CD14-positive monocyte (primary cell): ENCODE results near the gene SYTL4. TPM values are rescaled to one million over a fixed set of nuclear protein-coding genes. Genes with fewer than 3 reads are reported as not detected.
A peak's percentile ranks its signal among the peaks of the same experiment; 100 is the strongest.

Source experiments
- DNase-seq, 3 donors: peaks; one replicate each; pipeline ENCODE4 v3.0.0-alpha.2; 2011 to 2022
- H2AFZ ChIP-seq: 2 replicates; pipeline ENCODE4 v1.6.0; 2012; ENCODE audit warnings: mild to moderate bottlenecking, low read depth, low read length, inconsistent platforms; ENCODE audit not compliant: insufficient read depth, poor library complexity, severe bottlenecking
- H3K27ac ChIP-seq, 2 donors: 1 replicate in 1 of 2; 2 replicates in 1 of 2; pipeline ENCODE4 v1.5.1; 2012 to 2013; ENCODE audit warnings: low read length in 2 of 2, control low read depth in 1 of 2, inconsistent platforms in 1 of 2, low read depth in 1 of 2, mild to moderate bottlenecking in 1 of 2
- H3K27me3 ChIP-seq, 2 donors: one replicate each; pipeline versions ENCODE4 v1.6.0 to v1.6.1; 2011 to 2013; ENCODE audit warnings: low read length in 2 of 2; ENCODE audit not compliant: control insufficient read depth in 2 of 2, insufficient read depth in 2 of 2
- H3K36me3 ChIP-seq, 2 donors: replicated peaks in 1 of 2; 1 replicate in 1 of 2; 2 replicates in 1 of 2; pipeline versions ENCODE4 v1.5.1 to v1.6.1; 2012 to 2013; ENCODE audit warnings: low read length in 2 of 2, control low read depth in 1 of 2, inconsistent platforms in 1 of 2, mild to moderate bottlenecking in 1 of 2; ENCODE audit not compliant: insufficient read depth in 2 of 2, control insufficient read depth in 1 of 2
- H3K4me1 ChIP-seq, 2 donors: 1 replicate in 1 of 2; 2 replicates in 1 of 2; pipeline versions ENCODE4 v1.5.1 to v1.6.1; 2012 to 2013; ENCODE audit warnings: low read length in 2 of 2, control low read depth in 1 of 2, inconsistent platforms in 1 of 2, mild to moderate bottlenecking in 1 of 2, moderate library complexity in 1 of 2; ENCODE audit not compliant: insufficient read depth in 2 of 2, control insufficient read depth in 1 of 2
- H3K4me2 ChIP-seq: replicated peaks from 2 replicates; pipeline ENCODE3; 2012; ENCODE audit warnings: low read length, moderate library complexity, mild to moderate bottlenecking; ENCODE audit not compliant: poor library complexity, severe bottlenecking; ENCODE audit errors: extremely low read depth
- H3K4me3 ChIP-seq, 3 experiments: fragments of 200-600 bp in 1 of 3; sonication (generic) in 1 of 3; replicated peaks in 1 of 3; 1 replicate in 2 of 3; 2 replicates in 1 of 3; pipeline ENCODE4 v1.5.1; 2011 to 2013; ENCODE audit warnings: low read length in 3 of 3, mild to moderate bottlenecking in 3 of 3, control low read depth in 2 of 3, low read depth in 2 of 3, inconsistent platforms in 1 of 3, moderate library complexity in 1 of 3
- H3K79me2 ChIP-seq: 2 replicates; pipeline ENCODE4 v1.6.0; 2012; ENCODE audit warnings: mild to moderate bottlenecking, control low read depth, inconsistent platforms, low read length, moderate library complexity; ENCODE audit not compliant: insufficient read depth
- H3K9ac ChIP-seq: 2 replicates; pipeline ENCODE4 v1.6.0; 2017; ENCODE audit warnings: low read length, mild to moderate bottlenecking; ENCODE audit not compliant: insufficient read depth, poor library complexity, severe bottlenecking
- H3K9me3 ChIP-seq, 2 donors: replicated peaks in 1 of 2; 1 replicate in 1 of 2; 2 replicates in 1 of 2; pipeline versions ENCODE4 v1.5.1 to v1.6.1; 2012 to 2013; ENCODE audit warnings: low read length in 2 of 2, control low read depth in 1 of 2; ENCODE audit not compliant: control insufficient read depth in 1 of 2, insufficient read depth in 1 of 2
- H4K20me1 ChIP-seq: 2 replicates; pipeline ENCODE4 v1.6.0; 2012; ENCODE audit warnings: mild to moderate bottlenecking, low read length, control low read depth, moderate library complexity; ENCODE audit not compliant: insufficient read depth
- H3K27ac Mint-ChIP-seq, 7 donors: one replicate each; pipeline ENCODE4 v1.8.0; 2020; ENCODE audit warnings: mild to moderate bottlenecking in 7 of 7, mixed read lengths in 7 of 7, moderate library complexity in 6 of 7, inconsistent platforms in 2 of 7
- H3K27me3 Mint-ChIP-seq, 3 donors: one replicate each; pipeline ENCODE4 v1.8.0; 2021 to 2022; ENCODE audit warnings: low read depth in 3 of 3, mild to moderate bottlenecking in 3 of 3, mixed read lengths in 3 of 3, moderate library complexity in 3 of 3, inconsistent platforms in 1 of 3
- H3K36me3 Mint-ChIP-seq, 2 donors: one replicate each; pipeline ENCODE4 v1.8.0; 2020; ENCODE audit warnings: mixed read lengths in 2 of 2, inconsistent platforms in 1 of 2, mild to moderate bottlenecking in 1 of 2
- H3K4me1 Mint-ChIP-seq: one replicate; pipeline ENCODE4 v1.8.0; 2020; ENCODE audit warnings: mild to moderate bottlenecking, mixed read lengths
- H3K4me3 Mint-ChIP-seq, 2 donors: one replicate each; pipeline ENCODE4 v1.8.0; 2020; ENCODE audit warnings: mild to moderate bottlenecking in 2 of 2, mixed read lengths in 2 of 2, moderate library complexity in 1 of 2
- H3K9me3 Mint-ChIP-seq, 7 donors: one replicate each; pipeline ENCODE4 v1.8.0; 2020 to 2022; ENCODE audit warnings: mixed read lengths in 7 of 7, mild to moderate bottlenecking in 6 of 7, moderate library complexity in 6 of 7, inconsistent platforms in 2 of 7
- CTCF ChIP-seq: fragments of 200-600 bp; IDR thresholded peaks from one replicate; pipeline ENCODE4 v1.8.0; 2022; ENCODE audit warnings: antibody characterized with exemption, mild to moderate bottlenecking
- WGBS: methylation state at CpG from one replicate; pipeline ENCODE4 v1.1.5; 2013; ENCODE audit warnings: missing lambda C conversion rate; ENCODE audit not compliant: insufficient coverage; 5-methylcytosine and 5-hydroxymethylcytosine counted together
- intact Hi-C, 2 donors: fragments of 100-400 bp; cut with micrococcal nuclease; formaldehyde crosslinking; loops; one replicate each; pipeline versions ENCODE4 v1.15.0 to v1.15.1; 2023
- polyA plus RNA-seq, 3 donors: library from polyadenylated mRNA; depleted of rRNA in 1 of 3; unstranded in 2 of 3; stranded (reverse) in 1 of 3; fragments of 300-500 nt in 2 of 3; fragments of >200 nt in 1 of 3; fragmentation: Illumina TruSeq in 2 of 3; gene quantifications; 1 replicate in 2 of 3; 2 replicates in 1 of 3; pipeline ENCODE4 v1.2.3, GENCODE V29; 2012 to 2021

SYTL4 gene
- polyA plus RNA-seq, 3 donors, result 0.17 TPM; not detected in 2

- Histone ChIP-seq H3K9ac (no peak overlapping the region), H3K79me2 (no peaks in the 10 kb centered on the region), H3K9me3 (no peaks in the 10 kb centered on the region), H3K4me2 (no peak overlapping the region), H2AFZ (no peak overlapping the region), H3K27me3 (peaks cover 21 to 27% of the 10 kb centered on the region in 2 donors), H3K4me1 (peaks cover 0 to 3% of the 10 kb centered on the region in 2 donors), H3K27ac (no peak overlapping the region), H4K20me1 (no peaks in the 10 kb centered on the region), H3K4me3 (no peak overlapping the region), H3K36me3 (no peaks in the 10 kb centered on the region)
- H3K36me3 Mint-ChIP-seq, result no peaks in the 10 kb centered on the region
- WGBS, result 80% methylated on average over 1 of the region's 2 CpGs
- intact Hi-C loops, result no loop called here
- TF ChIP-seq CTCF, result no peak
- peaks cover 18 to 42% (median 20%) of the 10 kb centered on the region in 3 donors for H3K27me3 Mint-ChIP-seq
- H3K27ac Mint-ChIP-seq, result no peak overlapping the region
- H3K4me3 Mint-ChIP-seq, result peak overlapping the region in 1 of 2 donors; percentile 53
- H3K9me3 Mint-ChIP-seq, result peaks cover 0 to 2% (median 0%) of the 10 kb centered on the region in 7 donors
- peaks cover 7% of the 10 kb centered on the region for H3K4me1 Mint-ChIP-seq
- no peak for DNase-seq
Measured at GRCh38 chrX:100647739-100648138, 84.2 kb downstream of the SYTL4 start.

- H3K4me3 ChIP-seq, result no peak overlapping the region
- H4K20me1 ChIP-seq, result no peaks in the 10 kb centered on the region
- H3K27ac ChIP-seq, result no peak overlapping the region
- H3K27ac Mint-ChIP-seq, result no peak overlapping the region
- no peak overlapping the region for H2AFZ ChIP-seq
- H3K9me3 Mint-ChIP-seq, result peaks cover 0 to 2% (median 0%) of the 10 kb centered on the region in 7 donors
- H3K4me1 Mint-ChIP-seq, result peaks cover 7% of the 10 kb centered on the region
- H3K9me3 ChIP-seq, result no peaks in the 10 kb centered on the region
- no peak for TF ChIP-seq CTCF
- H3K4me2 ChIP-seq, result no peak overlapping the region
- H3K36me3 ChIP-seq, result no peaks in the 10 kb centered on the region
- H3K27me3 Mint-ChIP-seq, result peaks cover 21 to 41% (median 23%) of the 10 kb centered on the region in 3 donors
- H3K4me3 Mint-ChIP-seq, result no peak overlapping the region
- no CpG with 5 or more reads among the region's 1 CpG for WGBS
- no peak overlapping the region for H3K9ac ChIP-seq
- H3K4me1 ChIP-seq, result peaks cover 0 to 3% of the 10 kb centered on the region in 2 donors
- intact Hi-C loops, result no loop called here
- H3K27me3 ChIP-seq, result peaks cover 19 to 26% of the 10 kb centered on the region in 2 donors
- no peaks in the 10 kb centered on the region for H3K79me2 ChIP-seq
- DNase-seq, result no peak
- no peaks in the 10 kb centered on the region for H3K36me3 Mint-ChIP-seq
Measured at GRCh38 chrX:100647095-100647494, 84.8 kb downstream of the SYTL4 start.
